ENCODE results near the gene SCN8A.

The SCN8A gene

DNA sequence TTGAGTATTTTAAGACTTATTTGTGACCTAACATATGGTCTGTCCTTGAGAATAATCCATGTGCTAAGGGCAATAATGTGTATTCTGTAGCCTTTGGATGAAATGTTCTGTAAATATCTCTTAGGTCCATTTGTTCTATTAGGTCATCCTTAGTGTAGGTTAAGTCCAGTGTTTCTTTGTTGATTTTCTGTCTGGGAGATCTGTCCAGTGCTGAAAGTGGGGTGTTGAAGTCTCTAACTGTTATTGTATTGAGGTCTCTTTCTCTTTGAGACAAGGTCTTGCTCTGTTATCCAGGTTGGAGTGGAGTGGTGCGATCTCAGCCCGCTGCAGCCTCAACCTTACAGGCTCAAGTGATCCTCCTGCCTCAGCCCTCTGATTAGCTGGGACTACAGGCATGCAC is 149.5 kb downstream of the SCN8A start:
- Histone ChIP-seq H3K4me1 (ENCODE audit: insufficient read depth, poor library complexity, severe bottlenecking) (no peaks in the 10 kb centered on the region), H3K9me3 (ENCODE audit: severe bottlenecking) (no peaks in the 10 kb centered on the region), H3K36me3 (ENCODE audit: low read depth) (no peaks in the 10 kb centered on the region), H3K27me3 (ENCODE audit: insufficient read depth, poor library complexity, severe bottlenecking) (no peaks in the 10 kb centered on the region), H3K4me3 (ENCODE audit: severe bottlenecking) (no peak overlapping the region), H3K27ac (ENCODE audit: poor library complexity, severe bottlenecking) (no peak overlapping the region)
- DNase-seq (ENCODE audit: low spot score), result no peak
- TF ChIP-seq, protein P1, sequence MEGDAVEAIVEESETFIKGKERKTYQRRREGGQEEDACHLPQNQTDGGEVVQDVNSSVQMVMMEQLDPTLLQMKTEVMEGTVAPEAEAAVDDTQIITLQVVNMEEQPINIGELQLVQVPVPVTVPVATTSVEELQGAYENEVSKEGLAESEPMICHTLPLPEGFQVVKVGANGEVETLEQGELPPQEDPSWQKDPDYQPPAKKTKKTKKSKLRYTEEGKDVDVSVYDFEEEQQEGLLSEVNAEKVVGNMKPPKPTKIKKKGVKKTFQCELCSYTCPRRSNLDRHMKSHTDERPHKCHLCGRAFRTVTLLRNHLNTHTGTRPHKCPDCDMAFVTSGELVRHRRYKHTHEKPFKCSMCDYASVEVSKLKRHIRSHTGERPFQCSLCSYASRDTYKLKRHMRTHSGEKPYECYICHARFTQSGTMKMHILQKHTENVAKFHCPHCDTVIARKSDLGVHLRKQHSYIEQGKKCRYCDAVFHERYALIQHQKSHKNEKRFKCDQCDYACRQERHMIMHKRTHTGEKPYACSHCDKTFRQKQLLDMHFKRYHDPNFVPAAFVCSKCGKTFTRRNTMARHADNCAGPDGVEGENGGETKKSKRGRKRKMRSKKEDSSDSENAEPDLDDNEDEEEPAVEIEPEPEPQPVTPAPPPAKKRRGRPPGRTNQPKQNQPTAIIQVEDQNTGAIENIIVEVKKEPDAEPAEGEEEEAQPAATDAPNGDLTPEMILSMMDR (IDR thresholded peaks at IDR 0.05; ENCODE audit: poor library complexity, severe bottlenecking), result no peak
- ATAC-seq (ENCODE audit: low read depth), result no peak

DNA sequence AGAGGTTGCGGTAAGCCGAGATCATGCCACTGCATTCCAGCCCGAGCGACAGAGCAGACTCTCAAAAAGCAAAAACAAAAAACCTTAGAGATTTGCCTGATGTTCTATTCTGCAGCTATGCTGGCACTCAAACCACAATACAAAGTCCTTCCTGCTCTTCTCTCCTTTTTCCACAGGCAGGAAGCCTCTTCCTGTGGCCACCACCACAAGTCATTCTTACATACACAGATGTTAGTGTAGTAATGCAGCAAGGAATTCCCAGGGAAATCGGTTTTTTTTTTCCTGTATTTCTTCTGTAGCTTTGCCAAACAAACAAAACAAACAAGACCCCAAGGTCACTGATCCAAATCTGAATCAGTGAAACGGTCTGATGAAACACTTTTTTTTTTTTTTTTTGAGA is 153.2 kb downstream of the SCN8A start:
- H3K9me3 ChIP-seq (ENCODE audit: severe bottlenecking), result no peaks in the 10 kb centered on the region
- no peak overlapping the region for H3K27ac ChIP-seq (ENCODE audit: poor library complexity, severe bottlenecking)
- H3K36me3 ChIP-seq (ENCODE audit: low read depth), result no peaks in the 10 kb centered on the region
- H3K27me3 ChIP-seq (ENCODE audit: insufficient read depth, poor library complexity, severe bottlenecking), result no peaks in the 10 kb centered on the region
- no peak for ATAC-seq (ENCODE audit: low read depth)
- DNase-seq (ENCODE audit: low spot score), result no peak
- no peak overlapping the region for H3K4me3 ChIP-seq (ENCODE audit: severe bottlenecking)
- H3K4me1 ChIP-seq (ENCODE audit: insufficient read depth, poor library complexity, severe bottlenecking), result no peaks in the 10 kb centered on the region
- TF ChIP-seq, protein P1 (IDR thresholded peaks at IDR 0.05; ENCODE audit: poor library complexity, severe bottlenecking), result no peak

DNA sequence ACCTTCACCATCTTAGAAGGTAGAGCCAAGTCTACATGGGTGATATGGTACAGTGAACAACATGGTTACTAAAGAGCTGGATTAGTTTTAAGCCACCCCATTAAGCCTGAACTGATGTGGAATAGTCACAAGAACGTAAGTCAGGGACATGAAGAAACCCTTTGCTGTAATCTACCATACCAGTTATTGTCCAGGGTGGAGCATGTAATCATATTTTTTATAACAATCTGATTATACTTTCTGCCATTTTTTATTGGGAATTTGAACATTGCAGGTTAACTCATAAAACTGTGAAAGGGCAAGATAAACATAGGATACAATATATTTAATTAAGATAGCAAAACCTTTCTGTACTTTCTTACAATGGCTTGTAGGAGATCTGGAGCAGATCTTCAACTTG is 153.9 kb downstream of the SCN8A start:
- Histone ChIP-seq H3K4me3 (ENCODE audit: severe bottlenecking) (no peak overlapping the region), H3K27ac (ENCODE audit: poor library complexity, severe bottlenecking) (no peak overlapping the region), H3K9me3 (ENCODE audit: severe bottlenecking) (no peaks in the 10 kb centered on the region), H3K4me1 (ENCODE audit: insufficient read depth, poor library complexity, severe bottlenecking) (no peaks in the 10 kb centered on the region), H3K36me3 (ENCODE audit: low read depth) (no peaks in the 10 kb centered on the region), H3K27me3 (ENCODE audit: insufficient read depth, poor library complexity, severe bottlenecking) (no peaks in the 10 kb centered on the region)
- TF ChIP-seq, protein P1 (IDR thresholded peaks at IDR 0.05; ENCODE audit: poor library complexity, severe bottlenecking), result no peak
- DNase-seq (ENCODE audit: low spot score), result no peak
- no peak for ATAC-seq (ENCODE audit: low read depth)

DNA sequence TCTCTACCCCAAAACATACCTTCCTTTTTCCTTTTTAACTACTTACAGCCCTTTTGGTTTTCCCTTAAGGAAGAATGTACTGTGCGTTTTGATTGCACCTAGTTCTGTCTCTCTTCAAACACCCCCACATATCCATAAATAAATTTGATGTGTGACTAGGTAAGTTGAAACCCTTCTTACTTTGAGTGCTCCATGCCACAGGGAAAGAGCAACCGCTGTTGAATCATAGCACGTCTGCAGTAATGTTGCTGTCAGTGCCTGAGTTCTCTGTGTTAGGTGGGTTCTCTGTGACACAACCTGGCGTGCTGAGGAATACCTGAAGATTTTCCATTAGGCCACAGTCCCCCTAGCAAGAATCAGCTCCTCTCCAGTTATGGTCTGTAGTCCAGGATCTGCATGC is 155.4 kb downstream of the SCN8A start:
- TF ChIP-seq, protein P1 (IDR thresholded peaks at IDR 0.05; ENCODE audit: poor library complexity, severe bottlenecking), result no peak
- DNase-seq (ENCODE audit: low spot score) (no peak), ATAC-seq (ENCODE audit: low read depth) (no peak)
- Histone ChIP-seq H3K27me3 (ENCODE audit: insufficient read depth, poor library complexity, severe bottlenecking) (no peaks in the 10 kb centered on the region), H3K9me3 (ENCODE audit: severe bottlenecking) (no peaks in the 10 kb centered on the region), H3K27ac (ENCODE audit: poor library complexity, severe bottlenecking) (no peak overlapping the region), H3K36me3 (ENCODE audit: low read depth) (no peaks in the 10 kb centered on the region), H3K4me3 (ENCODE audit: severe bottlenecking) (no peak overlapping the region), H3K4me1 (ENCODE audit: insufficient read depth, poor library complexity, severe bottlenecking) (no peaks in the 10 kb centered on the region)

DNA sequence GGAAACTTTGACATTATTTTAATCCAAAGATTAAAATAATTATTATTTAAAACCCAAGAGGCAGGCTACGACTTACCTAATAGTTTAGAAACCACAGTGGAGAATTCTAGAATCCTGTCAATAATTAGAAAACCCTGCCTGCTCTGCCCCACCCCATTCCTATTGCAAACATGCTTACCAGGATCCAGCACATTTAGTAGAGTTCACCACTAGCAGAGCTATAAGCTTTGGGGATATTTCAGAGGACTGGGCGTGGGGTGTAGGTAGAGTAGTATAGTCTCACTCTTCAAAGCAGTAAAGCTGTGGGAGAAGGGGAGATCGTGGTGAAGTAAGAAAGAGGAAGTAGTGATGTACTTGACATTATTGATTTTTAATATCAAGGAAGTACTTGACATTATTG is 157.2 kb downstream of the SCN8A start:
- H3K4me1 ChIP-seq (ENCODE audit: insufficient read depth, poor library complexity, severe bottlenecking), result no peaks in the 10 kb centered on the region
- H3K27ac ChIP-seq (ENCODE audit: poor library complexity, severe bottlenecking), result no peak overlapping the region
- TF ChIP-seq, protein P1 (IDR thresholded peaks at IDR 0.05; ENCODE audit: poor library complexity, severe bottlenecking), result no peak
- no peak for DNase-seq (ENCODE audit: low spot score)
- H3K27me3 ChIP-seq (ENCODE audit: insufficient read depth, poor library complexity, severe bottlenecking), result no peaks in the 10 kb centered on the region
- ATAC-seq (ENCODE audit: low read depth), result no peak
- H3K9me3 ChIP-seq (ENCODE audit: severe bottlenecking), result no peaks in the 10 kb centered on the region
- H3K4me3 ChIP-seq (ENCODE audit: severe bottlenecking), result no peak overlapping the region
- H3K36me3 ChIP-seq (ENCODE audit: low read depth), result no peaks in the 10 kb centered on the region

All from RWPE2 (cell line).